SK-N-SH (cell line): Measurements from ENCODE around the gene LRRN4. TPM values are rescaled to one million over a fixed set of nuclear protein-coding genes. Genes with fewer than 3 reads are reported as not detected.

Experiments used
- CTCF ChIA-PET: fragments of 300-600, 350-600 bp; formaldehyde crosslinking; extraction: SDS; loops from one replicate; lab custom pipeline; 2021; lab: Yijun Ruan, JAX
- POLR2A ChIA-PET: fragments of 350-600 bp; sonication (Branson Sonifier 250); formaldehyde crosslinking; extraction: SDS; loops from one replicate; lab custom pipeline; 2020; ENCODE audit warnings: antibody characterized with exemption, inconsistent platforms; lab: Yijun Ruan, JAX
- DNase-seq: peaks from one replicate; pipeline ENCODE4 v3.0.0; 2012
- H2AFZ ChIP-seq: fragments of 200-600 bp; sonication (generic); 2 replicates; pipeline ENCODE4 v1.8.1; 2016; ENCODE audit warnings: antibody characterized with exemption, mild to moderate bottlenecking, low read depth
- H3F3A ChIP-seq: fragments of 200-600 bp; sonication (generic); replicated peaks from 2 replicates; pipeline ENCODE3; 2016; ENCODE audit warnings: antibody characterized with exemption, mild to moderate bottlenecking; ENCODE audit not compliant: insufficient read depth
- H3K27ac ChIP-seq, 2 experiments: fragments of 200-500 bp in 1 of 2; fragments of 200-600 bp in 1 of 2; sonication (Bioruptor generic) in 1 of 2; sonication (generic), shearing (Covaris generic) in 1 of 2; 2 replicates each; pipeline versions ENCODE4 v1.5.1 to v1.6.1; 2014 to 2016; ENCODE audit warnings: low read depth in 2 of 2, inconsistent platforms in 1 of 2, low read length in 1 of 2, mild to moderate bottlenecking in 1 of 2, mixed read lengths in 1 of 2
- H3K27me3 ChIP-seq: fragments of 200-600 bp; sonication (generic), shearing (Covaris generic); 2 replicates; pipeline ENCODE4 v1.6.1; 2016; ENCODE audit warnings: mixed run types; ENCODE audit not compliant: insufficient read depth
- H3K36me3 ChIP-seq, 2 experiments: fragments of 200-500 bp in 1 of 2; fragments of 200-600 bp in 1 of 2; sonication (Bioruptor generic) in 1 of 2; sonication (generic) in 1 of 2; replicated peaks in 1 of 2; 2 replicates each; pipeline versions ENCODE3 to v1.5.1; 2014 to 2016; ENCODE audit warnings: low read length in 1 of 2, mild to moderate bottlenecking in 1 of 2; ENCODE audit not compliant: insufficient read depth in 2 of 2, control insufficient read depth in 1 of 2
- H3K4me1 ChIP-seq, 2 experiments: fragments of 200-500 bp in 1 of 2; fragments of 200-600 bp in 1 of 2; sonication (Bioruptor generic) in 1 of 2; sonication (generic), shearing (Covaris generic) in 1 of 2; 2 replicates each; pipeline versions ENCODE4 v1.5.1 to v1.6.1; 2014 to 2016; ENCODE audit warnings: low read depth in 1 of 2, low read length in 1 of 2, mixed run types in 1 of 2; ENCODE audit not compliant: insufficient read depth in 2 of 2, control insufficient read depth in 1 of 2
- H3K4me2 ChIP-seq: fragments of 200-600 bp; sonication (generic), shearing (Covaris generic); 2 replicates; pipeline ENCODE4 v1.6.1; 2017; ENCODE audit warnings: mixed run types
- H3K4me3 ChIP-seq, 2 experiments: fragments of 200-500 bp in 1 of 2; fragments of 200-600 bp in 1 of 2; sonication (Bioruptor generic) in 1 of 2; sonication (generic), shearing (Covaris generic) in 1 of 2; 2 replicates each; pipeline versions ENCODE4 v1.5.1 to v1.8.1; 2014 to 2016; ENCODE audit warnings: low read depth in 2 of 2, inconsistent platforms in 1 of 2, low read length in 1 of 2, mild to moderate bottlenecking in 1 of 2, mixed read lengths in 1 of 2, moderate library complexity in 1 of 2
- H3K79me2 ChIP-seq: fragments of 200-600 bp; sonication (generic); 2 replicates; pipeline ENCODE4 v1.8.1; 2017; ENCODE audit warnings: mild to moderate bottlenecking; ENCODE audit not compliant: insufficient read depth
- H3K9ac ChIP-seq: fragments of 200-600 bp; sonication (generic); 2 replicates; pipeline ENCODE4 v1.6.1; 2017; ENCODE audit warnings: mixed run types
- H3K9me2 ChIP-seq: fragments of 200-600 bp; sonication (generic); 2 replicates; pipeline ENCODE4 v1.6.1; 2017; ENCODE audit warnings: mixed run types
- H3K9me3 ChIP-seq: fragments of 200-600 bp; sonication (generic); 2 replicates; pipeline ENCODE4 v1.6.1; 2017; ENCODE audit warnings: mixed run types, mild to moderate bottlenecking, moderate library complexity
- H4K20me1 ChIP-seq: fragments of 200-600 bp; sonication (generic); 2 replicates; pipeline ENCODE4 v1.6.1; 2017; ENCODE audit warnings: mild to moderate bottlenecking, mixed run types; ENCODE audit not compliant: insufficient read depth
- EP300 ChIP-seq, 2 experiments: IDR thresholded peaks; 2 replicates each; pipeline versions ENCODE4 v1.4.0 to v1.6.1; 2012; ENCODE audit warnings: borderline replicate concordance in 1 of 2, low read depth in 1 of 2, low read length in 1 of 2
- EZH2phosphoT487 ChIP-seq: fragments of 200-600 bp; sonication (generic); IDR thresholded peaks from 2 replicates; pipeline ENCODE4 v1.6.1; 2017; ENCODE audit warnings: low read depth, mixed run types, mild to moderate bottlenecking, antibody characterized with exemption, moderate library complexity, borderline replicate concordance
- FOSL2 ChIP-seq: IDR thresholded peaks from 2 replicates; pipeline ENCODE4 v1.4.0; 2012; ENCODE audit warnings: low read depth, mild to moderate bottlenecking, moderate library complexity, borderline replicate concordance
- FOXJ3 ChIP-seq: sonication (generic); formaldehyde crosslinking; IDR thresholded peaks from 2 replicates; pipeline ENCODE4 v1.5.1; 2020; ENCODE audit warnings: mild to moderate bottlenecking, missing genetic modification reagents
- FOXM1 ChIP-seq: IDR thresholded peaks from 2 replicates; pipeline ENCODE4 v1.4.0; 2012; ENCODE audit warnings: low read depth, mild to moderate bottlenecking
- JUND ChIP-seq: IDR thresholded peaks from 2 replicates; pipeline ENCODE4 v1.4.0; 2012
- MEF2A ChIP-seq: IDR thresholded peaks from 2 replicates; pipeline ENCODE4 v1.4.0; 2012; ENCODE audit warnings: low read depth, borderline replicate concordance
- MXI1 ChIP-seq: IDR thresholded peaks from 2 replicates; pipeline ENCODE4 v1.6.1; 2012; ENCODE audit warnings: mild to moderate bottlenecking, low read depth, low read length, improper control_type of control experiment
- NFIC ChIP-seq: IDR thresholded peaks from 2 replicates; pipeline ENCODE4 v1.4.0; 2012; ENCODE audit warnings: borderline replicate concordance
- NRF1 ChIP-seq: IDR thresholded peaks from 2 replicates; pipeline ENCODE4 v1.6.1; 2012; ENCODE audit warnings: low read depth, mild to moderate bottlenecking, low read length
- PBX3 ChIP-seq: IDR thresholded peaks from 2 replicates; pipeline ENCODE4; 2012
- POLR2AphosphoS5 ChIP-seq: IDR thresholded peaks from 2 replicates; pipeline ENCODE4 v1.6.1; 2012; ENCODE audit warnings: low read depth, low read length
- RFX5 ChIP-seq: IDR thresholded peaks from 2 replicates; pipeline ENCODE4 v1.6.1; 2012; ENCODE audit warnings: mild to moderate bottlenecking, improper control_type of control experiment, low read length
- RXRA ChIP-seq: IDR thresholded peaks from 2 replicates; pipeline ENCODE4 v1.4.0; 2012; ENCODE audit warnings: low read depth, mild to moderate bottlenecking, borderline replicate concordance
- SIN3A ChIP-seq: IDR thresholded peaks from 2 replicates; pipeline ENCODE4 v1.6.1; 2012; ENCODE audit warnings: low read depth, mild to moderate bottlenecking, low read length, moderate library complexity, borderline replicate concordance
- SMC3 ChIP-seq: IDR thresholded peaks from 2 replicates; pipeline ENCODE4 v1.6.1; 2012; ENCODE audit warnings: low read depth, low read length, improper control_type of control experiment
- TCF12 ChIP-seq: IDR thresholded peaks from 2 replicates; pipeline ENCODE4 v1.4.0; 2012
- TEAD4 ChIP-seq: IDR thresholded peaks from 2 replicates; pipeline ENCODE4 v1.4.0; 2012; ENCODE audit warnings: mild to moderate bottlenecking, borderline replicate concordance; ENCODE audit not compliant: insufficient read depth
- USF1 ChIP-seq: IDR thresholded peaks from 2 replicates; pipeline ENCODE4 v1.4.0; 2012; ENCODE audit warnings: low read depth, borderline replicate concordance
- WGBS: methylation state at CpG from one replicate; pipeline ENCODE4 v1.1.6; 2017; ENCODE audit warnings: low lambda C conversion rate; 5-methylcytosine and 5-hydroxymethylcytosine counted together
- polyA plus RNA-seq, 3 experiments: library from polyadenylated mRNA; depleted of rRNA; stranded (reverse); fragments of >200 nt; gene quantifications; 2 replicates each; pipeline ENCODE4 v1.2.3, GENCODE V29; 2012

Gene LRRN4
- polyA plus RNA-seq, 1 of the 3 experiments (the other 2 are of a cell fraction) = 0.05 TPM

- no peak overlapping the region for H2AFZ ChIP-seq
These were observed 33.0 kb upstream of the LRRN4 start for GRCh38 chr20:6086868-6087267.

GRCh38 chr20:6083926-6084325 lies 30.1 kb upstream of the LRRN4 start:
- Histone ChIP-seq H4K20me1 (no peaks in the 10 kb centered on the region), H3K9me3 (no peaks in the 10 kb centered on the region), H3K36me3 (no peaks in the 10 kb centered on the region), H3K79me2 (no peaks in the 10 kb centered on the region), H3K4me2 (no peak overlapping the region), H3K4me1 (no peaks in the 10 kb centered on the region), H3K9me2 (no peaks in the 10 kb centered on the region), H3K4me3 (no peak overlapping the region), H3K27ac (no peak overlapping the region), H3K27me3 (no peaks in the 10 kb centered on the region; the same call in 1 of the 2 replicates), H2AFZ (no peak overlapping the region), H3F3A (no peaks in the 10 kb centered on the region), H3K9ac (no peak overlapping the region)
- no peak for DNase-seq
- TF ChIP-seq TCF12 = no peak
- TF ChIP-seq SMC3 = no peak
- TF ChIP-seq FOXM1 = no peak
- TF ChIP-seq NFIC = no peak
- no peak for TF ChIP-seq NRF1
- no peak for TF ChIP-seq RFX5
- WGBS = 70% methylated on average over 5 of the region's 9 CpGs
- ChIA-PET POLR2A (no interaction called here), CTCF (interaction anchor here (2.7 kb wide), 1 partner anchor 555 kb away, joined by 17 read pairs; no protein-coding TSS in a partner anchor)

More at GRCh38 chr20:6086868-6087267, 33.0 kb upstream of the LRRN4 start:
- WGBS = 76% methylated on average over 2 of the region's 2 CpGs
- no peak for DNase-seq
- Histone ChIP-seq H3K9ac (no peak overlapping the region), H3F3A (no peaks in the 10 kb centered on the region), H3K79me2 (no peaks in the 10 kb centered on the region), H3K4me3 (no peak overlapping the region), H3K4me1 (no peaks in the 10 kb centered on the region), H3K36me3 (no peaks in the 10 kb centered on the region), H3K27ac (no peak overlapping the region), H4K20me1 (no peaks in the 10 kb centered on the region), H3K27me3 (peaks cover 4% of the 10 kb centered on the region; the same call in 1 of the 2 replicates), H3K4me2 (no peak overlapping the region), H3K9me3 (no peaks in the 10 kb centered on the region), H3K9me2 (no peaks in the 10 kb centered on the region)
- ChIA-PET CTCF (interaction anchor here (2.3 kb wide), 1 partner anchor 9 kb away, joined by 6 read pairs; no protein-coding TSS in a partner anchor), POLR2A (no interaction called here)
- TF ChIP-seq EP300 (IDR thresholded peaks at IDR 0.05; ENCODE audit: borderline replicate concordance in 1 of 2, low read depth in 1 of 2, low read length in 1 of 2) (no peak), TEAD4 (no peak), USF1 (no peak), FOSL2 (no peak), POLR2AphosphoS5 (no peak), FOXJ3 (CRISPR knock-in tag) (no peak), MXI1 (no peak), SIN3A (no peak), MEF2A (no peak), NFIC (no peak), JUND (no peak), RXRA (no peak), PBX3 (no peak), EZH2phosphoT487 (no peak)
